Left renal pelvis (tissue), 4 donors: ENCODE measurements around the gene DGKG. TPM values are rescaled to one million over a fixed set of nuclear protein-coding genes. Genes with fewer than 3 reads are reported as not detected.

Experiments used
- DNase-seq, 4 donors: peaks; one replicate each; pipeline ENCODE4 v3.0.0-alpha.2; 2013; ENCODE audit warnings: low read depth in 4 of 4, low spot score in 3 of 4
- polyA plus RNA-seq, 4 donors: library from polyadenylated mRNA; unstranded; fragments of 120-200 nt; gene quantifications; one replicate each; pipeline ENCODE4 v1.2.1, GENCODE V29; 2013; ENCODE audit not compliant: insufficient read length in 4 of 4

The DGKG gene
- polyA plus RNA-seq, 4 donors = 0.39 to 0.56 (median 0.50) TPM

- DNase-seq = no peak
Measured at GRCh38 chr3:186118692-186119091, 243.3 kb downstream of the DGKG start.

- DNase-seq = no peak
Measured at GRCh38 chr3:186117521-186118134, 244.4 kb downstream of the DGKG start.

- no peak for DNase-seq
Measured at GRCh38 chr3:186115239-186115996, 246.6 kb downstream of the DGKG start.

- no peak for DNase-seq
Measured at GRCh38 chr3:186110975-186111974, 250.8 kb downstream of the DGKG start.

DNA sequence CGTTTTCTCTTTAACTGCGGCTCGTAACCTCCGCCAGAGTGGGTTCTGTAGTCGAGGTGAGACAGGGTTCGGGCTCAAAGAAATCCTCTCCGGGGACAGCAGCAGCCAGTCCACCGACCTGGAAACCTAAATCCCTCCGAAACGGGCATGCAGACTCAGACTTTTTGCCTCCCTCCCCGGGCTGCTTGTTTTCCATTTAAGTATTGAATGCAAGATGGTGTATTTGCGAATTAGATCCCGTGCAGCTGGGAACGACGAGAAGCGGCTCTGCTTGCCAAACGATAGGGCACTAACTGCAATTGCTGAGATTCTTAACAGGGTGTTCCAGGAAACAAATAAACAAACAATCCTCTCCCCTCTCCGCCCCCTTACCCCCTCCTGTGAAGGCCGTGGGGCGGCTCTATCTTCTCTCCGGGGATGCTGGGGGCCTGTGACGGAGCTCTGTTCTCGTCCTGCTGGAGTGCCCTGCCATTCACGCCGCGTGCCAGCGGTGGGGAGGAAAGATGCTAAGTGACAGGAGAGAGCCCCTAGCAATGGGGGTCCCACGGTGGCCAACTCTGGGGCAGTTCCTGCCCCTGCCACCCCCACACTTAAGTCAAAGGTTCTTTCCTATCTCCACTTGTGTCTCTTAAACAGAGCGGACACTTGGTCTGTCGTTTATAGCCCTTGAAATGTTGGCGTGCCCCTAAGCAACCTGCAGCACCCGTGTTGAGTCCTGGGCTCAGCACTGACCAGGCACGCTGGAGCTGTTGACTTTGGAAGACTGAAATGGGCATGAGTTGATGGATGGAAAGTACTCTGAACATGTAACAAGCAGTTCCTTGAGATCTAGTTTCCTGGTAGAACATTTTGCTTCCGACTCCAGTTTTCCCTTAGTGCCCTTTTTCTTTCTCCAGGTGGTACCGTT, 251.9 kb downstream of the DGKG start:
- no peak for DNase-seq

GRCh38 chr3:186108941-186109865, 252.8 kb downstream of the DGKG start, which contains the start of gene ETV5:
ETV5 (minus strand) TSS chr3:186109089; CDS start chr3:186105868, 3,221 bp downstream.
- peak; percentile 95 to 98 (median 97) for DNase-seq

- no peak for DNase-seq
Measured at GRCh38 chr3:186108106-186108940, 253.7 kb downstream of the DGKG start.

DNA sequence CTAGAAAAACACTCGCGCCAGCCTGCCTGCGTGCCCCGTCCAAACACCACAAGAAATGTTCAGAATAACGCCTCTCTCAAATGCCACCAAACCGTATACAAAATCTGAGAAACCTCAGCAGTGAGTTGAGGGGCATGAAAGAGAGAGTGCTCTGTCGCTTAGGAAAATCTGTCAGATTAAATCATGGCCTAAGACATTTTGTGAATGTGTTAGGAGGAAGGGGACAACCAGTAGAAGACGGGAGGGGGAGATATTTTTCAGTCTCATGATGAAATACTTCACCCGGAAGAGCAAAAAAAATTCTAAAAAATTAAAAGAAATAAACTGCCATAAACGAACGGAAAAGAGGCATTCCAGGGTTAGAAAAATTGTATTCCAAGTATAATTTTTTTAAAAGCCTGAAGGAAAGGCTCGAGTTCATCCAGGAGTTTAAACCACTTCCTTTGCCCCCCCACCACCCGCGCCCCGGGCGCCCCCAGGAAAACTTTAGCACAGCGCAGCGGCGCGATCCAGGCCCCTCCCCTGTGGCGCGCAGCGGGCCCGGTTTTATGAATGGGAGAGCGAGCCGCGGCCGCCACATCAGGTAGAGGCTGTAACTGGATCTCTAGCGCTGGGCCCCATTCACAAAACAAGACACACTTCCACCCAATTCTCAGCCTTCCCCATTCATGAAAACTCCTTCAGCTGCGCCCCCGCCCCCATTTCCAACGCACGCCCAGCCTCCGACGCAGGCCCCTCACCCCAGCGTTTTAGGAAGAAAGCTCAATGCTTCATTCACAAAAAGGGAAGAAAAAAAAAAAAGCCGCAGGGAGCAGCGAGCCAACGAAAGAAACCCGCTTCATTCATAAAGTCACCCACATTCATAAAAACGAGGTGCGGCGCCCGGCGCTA, 254.6 kb downstream of the DGKG start:
- peak in 1 of 4 donors; percentile 57 for DNase-seq

DNA sequence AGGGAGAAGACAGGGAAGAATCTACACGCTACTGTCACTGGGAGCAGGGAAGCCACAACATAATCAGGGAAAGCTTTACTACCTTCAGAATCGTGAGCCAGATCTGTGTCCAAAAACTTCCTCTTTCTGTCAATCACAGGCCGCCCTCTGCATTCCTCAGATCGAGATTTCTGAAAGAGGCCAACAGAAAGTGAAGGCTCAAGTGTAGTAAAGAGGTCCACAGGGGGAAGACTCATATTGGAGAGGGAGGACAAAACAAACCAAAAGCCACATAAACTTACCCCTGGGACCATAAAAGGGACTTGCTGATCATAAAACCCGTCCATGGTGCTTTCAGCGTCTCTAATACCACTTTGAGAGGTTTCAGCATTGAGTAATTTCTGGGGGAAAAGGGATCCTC, 256.5 kb downstream of the DGKG start:
- DNase-seq = no peak

DNA sequence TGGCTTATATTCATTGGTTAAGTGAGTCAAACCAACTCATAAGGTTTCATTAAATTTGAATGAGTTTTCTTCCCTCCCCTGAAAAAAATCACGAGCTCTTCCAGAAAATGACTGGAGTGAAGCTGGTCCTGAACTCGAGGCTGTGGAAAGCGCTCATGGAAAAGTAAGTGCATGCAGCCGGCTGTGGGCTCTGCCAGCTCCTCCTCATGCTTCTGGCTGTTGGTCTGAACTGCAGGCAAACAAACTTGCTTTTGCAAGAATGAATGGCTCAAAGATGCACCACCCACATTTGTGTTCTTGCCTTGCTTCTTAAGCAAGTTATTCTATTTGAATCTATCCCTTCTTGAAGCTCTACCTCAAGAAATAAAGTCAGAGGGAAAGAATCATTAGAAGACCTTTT, 259.3 kb downstream of the DGKG start:
- no peak for DNase-seq

- DNase-seq = no peak
Measured at GRCh38 chr3:186100398-186100797, 261.6 kb downstream of the DGKG start.

DNA sequence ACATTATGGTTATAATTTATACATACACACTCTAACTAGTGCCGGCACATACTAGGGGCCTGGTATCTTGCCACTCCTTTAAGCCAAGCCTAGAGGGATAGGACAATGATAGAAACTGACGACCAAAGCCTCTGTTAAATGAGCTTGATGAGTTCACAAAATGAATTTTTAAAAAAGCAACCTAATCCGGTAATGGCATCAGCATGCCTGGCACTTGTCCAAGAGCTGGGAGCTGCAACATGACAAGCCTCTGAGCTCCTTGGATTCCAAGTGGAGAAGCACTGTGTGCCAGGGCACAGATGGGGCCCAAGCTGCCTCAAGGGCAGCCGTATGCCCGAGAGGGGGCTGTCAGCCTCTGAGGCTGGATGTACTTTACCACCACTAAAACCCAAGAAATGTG, 262.9 kb downstream of the DGKG start:
- no peak for DNase-seq

GRCh38 chr3:186098740-186099139, 263.3 kb downstream of the DGKG start:
- DNase-seq = no peak

- peak; percentile 76 to 89 (median 81) for DNase-seq
Measured at GRCh38 chr3:186097663-186098451, 264.2 kb downstream of the DGKG start.

- DNase-seq = no peak
Measured at GRCh38 chr3:186097317-186097662, 264.7 kb downstream of the DGKG start.
